Activated naive CD4-positive, alpha-beta T cell treated with anti-CD3 and anti-CD28 coated beads, Interleukin-2, amount 50 U/mL, for 72 hours (primary cell): Measurements from ENCODE around the gene PEPD. TPM values are rescaled to one million over a fixed set of nuclear protein-coding genes. Genes with fewer than 3 reads are reported as not detected.

Experiments used
- ATAC-seq, 2 donors: fragments of 150-1000 bp; cut with Tn5 transposase; 2 replicates each; pipeline ENCODE4 v1.10.0; 2021; ENCODE audit warnings: mild to moderate bottlenecking in 2 of 2, moderate library complexity in 2 of 2
- DNase-seq, 2 donors: peaks; one replicate each; pipeline ENCODE4 v3.0.0; 2021 to 2022; ENCODE audit warnings: low spot score in 2 of 2
- H3K27ac Mint-ChIP-seq, 2 donors: one replicate each; pipeline ENCODE4 v1.8.0; 2022; ENCODE audit warnings: mild to moderate bottlenecking in 2 of 2, mixed read lengths in 2 of 2
- H3K36me3 Mint-ChIP-seq, 2 donors: one replicate each; pipeline ENCODE4 v1.8.0; 2022; ENCODE audit warnings: mixed read lengths in 2 of 2
- H3K9me3 Mint-ChIP-seq, 2 donors: one replicate each; pipeline ENCODE4 v1.8.0; 2022; ENCODE audit warnings: mixed read lengths in 2 of 2
- total RNA-seq, 2 donors: library from RNA; stranded (reverse); gene quantifications; one replicate each; pipeline ENCODE4 v1.2.3, GENCODE V29; 2022

The PEPD gene
- total RNA-seq, 2 donors from 2014 or later, result 27.9 to 35.2 TPM

GRCh38 chr19:33520844-33521479 lies 629 bp downstream of the PEPD start:
- Mint-ChIP-seq H3K36me3 (no peaks in the 10 kb centered on the region), H3K9me3 (no peaks in the 10 kb centered on the region), H3K27ac (peak overlapping the region; percentile 0 to 59)
- no peak for ATAC-seq
- no peak for DNase-seq

GRCh38 chr19:33520048-33520643 lies 1.4 kb downstream of the PEPD start:
- H3K27ac Mint-ChIP-seq, result peak overlapping the region in 1 of 2 donors; percentile 59
- ATAC-seq, result no peak
- no peaks in the 10 kb centered on the region for H3K36me3 Mint-ChIP-seq
- no peak for DNase-seq
- H3K9me3 Mint-ChIP-seq, result no peaks in the 10 kb centered on the region

GRCh38 chr19:33519416-33519815 lies 2.2 kb downstream of the PEPD start:
- no peaks in the 10 kb centered on the region for H3K9me3 Mint-ChIP-seq
- H3K27ac Mint-ChIP-seq, result no peak overlapping the region
- DNase-seq, result no peak
- H3K36me3 Mint-ChIP-seq, result no peaks in the 10 kb centered on the region
- ATAC-seq, result no peak

- Mint-ChIP-seq H3K27ac (no peak overlapping the region), H3K9me3 (no peaks in the 10 kb centered on the region), H3K36me3 (no peaks in the 10 kb centered on the region)
- ATAC-seq (no peak), DNase-seq (no peak)
Observed at GRCh38 chr19:33518541-33518940, 3.0 kb downstream of the PEPD start.

- DNase-seq (no peak), ATAC-seq (no peak)
- Mint-ChIP-seq H3K36me3 (no peaks in the 10 kb centered on the region), H3K9me3 (no peaks in the 10 kb centered on the region), H3K27ac (no peak overlapping the region)
Observed at GRCh38 chr19:33517922-33518321, 3.7 kb downstream of the PEPD start.

- ATAC-seq (no peak), DNase-seq (no peak)
- Mint-ChIP-seq H3K9me3 (no peaks in the 10 kb centered on the region), H3K27ac (no peak overlapping the region), H3K36me3 (no peaks in the 10 kb centered on the region)
Observed at GRCh38 chr19:33515921-33516320, 5.7 kb downstream of the PEPD start.

- Mint-ChIP-seq H3K36me3 (no peaks in the 10 kb centered on the region), H3K27ac (no peak overlapping the region), H3K9me3 (no peaks in the 10 kb centered on the region)
- peak in 1 of 2 donors; percentile 47 for ATAC-seq
- no peak for DNase-seq
Observed at GRCh38 chr19:33514885-33515551, 6.6 kb downstream of the PEPD start.

- Mint-ChIP-seq H3K9me3 (no peaks in the 10 kb centered on the region), H3K36me3 (no peaks in the 10 kb centered on the region), H3K27ac (peak overlapping the region in 1 of 2 donors; percentile 53)
- no peak for ATAC-seq
- no peak for DNase-seq
Observed at GRCh38 chr19:33513424-33513823, 8.2 kb downstream of the PEPD start.

- ATAC-seq, result no peak
- Mint-ChIP-seq H3K9me3 (no peaks in the 10 kb centered on the region), H3K36me3 (no peaks in the 10 kb centered on the region), H3K27ac (no peak overlapping the region)
- DNase-seq, result no peak
Observed at GRCh38 chr19:33512580-33513137, 8.9 kb downstream of the PEPD start.

GRCh38 chr19:33512021-33512420 lies 9.6 kb downstream of the PEPD start:
- Mint-ChIP-seq H3K9me3 (no peaks in the 10 kb centered on the region), H3K36me3 (no peaks in the 10 kb centered on the region), H3K27ac (peak overlapping the region in 1 of 2 donors; percentile 44)
- DNase-seq (no peak), ATAC-seq (no peak)

- peaks cover 0 to 3% of the 10 kb centered on the region in 2 donors for H3K9me3 Mint-ChIP-seq
- no peak overlapping the region for H3K27ac Mint-ChIP-seq
- DNase-seq, result no peak
- H3K36me3 Mint-ChIP-seq, result no peaks in the 10 kb centered on the region
- ATAC-seq, result no peak
Observed at GRCh38 chr19:33511346-33511745, 10.2 kb downstream of the PEPD start.

GRCh38 chr19:33510462-33511194 lies 11.0 kb downstream of the PEPD start:
- peaks cover 0 to 6% of the 10 kb centered on the region in 2 donors for H3K9me3 Mint-ChIP-seq
- DNase-seq (no peak), ATAC-seq (no peak)
- no peaks in the 10 kb centered on the region for H3K36me3 Mint-ChIP-seq
- no peak overlapping the region for H3K27ac Mint-ChIP-seq

GRCh38 chr19:33509774-33510173 lies 11.8 kb downstream of the PEPD start:
- Mint-ChIP-seq H3K36me3 (no peaks in the 10 kb centered on the region), H3K9me3 (peaks cover 0 to 6% of the 10 kb centered on the region in 2 donors), H3K27ac (no peak overlapping the region)
- ATAC-seq (no peak), DNase-seq (no peak)

- DNase-seq, result no peak
- Mint-ChIP-seq H3K36me3 (no peaks in the 10 kb centered on the region), H3K27ac (no peak overlapping the region), H3K9me3 (peaks cover 0 to 6% of the 10 kb centered on the region in 2 donors)
- ATAC-seq, result no peak
Observed at GRCh38 chr19:33508941-33509614, 12.5 kb downstream of the PEPD start.

GRCh38 chr19:33508431-33508830 lies 13.2 kb downstream of the PEPD start:
- ATAC-seq (no peak), DNase-seq (no peak)
- Mint-ChIP-seq H3K9me3 (peaks cover 0 to 6% of the 10 kb centered on the region in 2 donors), H3K27ac (no peak overlapping the region), H3K36me3 (no peaks in the 10 kb centered on the region)

- H3K27ac Mint-ChIP-seq, result no peak overlapping the region
- DNase-seq (no peak), ATAC-seq (no peak)
- peaks cover 0 to 6% of the 10 kb centered on the region in 2 donors for H3K9me3 Mint-ChIP-seq
- H3K36me3 Mint-ChIP-seq, result no peaks in the 10 kb centered on the region
Observed at GRCh38 chr19:33508009-33508408, 13.6 kb downstream of the PEPD start.
